LNCaP clone FGC (cell line): ENCODE results near the gene SERPINC1.

Experiments used
- DNase-seq: peaks from one replicate; pipeline ENCODE4 v3.0.0-alpha.2; 2011; ENCODE audit warnings: low read depth
- H3K4me3 ChIP-seq: 2 replicates; pipeline ENCODE4 v1.5.1; 2011; ENCODE audit warnings: mild to moderate bottlenecking, low read depth, low read length, control low read depth
- TF ChIP-seq, protein P1 (sequence below): IDR thresholded peaks from 2 replicates; pipeline ENCODE4 v1.5.1; 2012; ENCODE audit warnings: mild to moderate bottlenecking; ENCODE audit not compliant: control insufficient read depth, insufficient read depth; ENCODE audit errors: extremely low read depth

The SERPINC1 gene

DNA sequence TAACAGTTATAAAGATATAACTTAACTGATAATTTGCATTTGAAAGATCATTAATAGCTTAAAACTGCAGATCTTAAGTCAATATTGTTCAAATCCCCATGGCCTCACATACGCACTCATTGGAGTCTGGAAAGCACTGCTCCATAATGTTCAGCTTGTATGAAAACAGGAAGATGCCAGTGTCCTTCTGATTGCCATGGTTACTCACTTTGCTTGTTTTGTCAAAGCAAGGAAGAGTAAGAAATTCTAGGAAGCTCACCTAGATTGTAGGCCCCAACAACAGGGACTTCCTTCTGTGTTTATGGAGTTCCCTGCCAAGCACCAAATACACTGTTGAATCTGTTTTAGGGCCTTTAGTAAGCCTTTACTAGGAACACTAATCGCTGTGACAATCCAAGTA is 60.2 kb downstream of the SERPINC1 start:
- H3K4me3 ChIP-seq = no peak overlapping the region
- DNase-seq = no peak
- TF ChIP-seq, protein P1, sequence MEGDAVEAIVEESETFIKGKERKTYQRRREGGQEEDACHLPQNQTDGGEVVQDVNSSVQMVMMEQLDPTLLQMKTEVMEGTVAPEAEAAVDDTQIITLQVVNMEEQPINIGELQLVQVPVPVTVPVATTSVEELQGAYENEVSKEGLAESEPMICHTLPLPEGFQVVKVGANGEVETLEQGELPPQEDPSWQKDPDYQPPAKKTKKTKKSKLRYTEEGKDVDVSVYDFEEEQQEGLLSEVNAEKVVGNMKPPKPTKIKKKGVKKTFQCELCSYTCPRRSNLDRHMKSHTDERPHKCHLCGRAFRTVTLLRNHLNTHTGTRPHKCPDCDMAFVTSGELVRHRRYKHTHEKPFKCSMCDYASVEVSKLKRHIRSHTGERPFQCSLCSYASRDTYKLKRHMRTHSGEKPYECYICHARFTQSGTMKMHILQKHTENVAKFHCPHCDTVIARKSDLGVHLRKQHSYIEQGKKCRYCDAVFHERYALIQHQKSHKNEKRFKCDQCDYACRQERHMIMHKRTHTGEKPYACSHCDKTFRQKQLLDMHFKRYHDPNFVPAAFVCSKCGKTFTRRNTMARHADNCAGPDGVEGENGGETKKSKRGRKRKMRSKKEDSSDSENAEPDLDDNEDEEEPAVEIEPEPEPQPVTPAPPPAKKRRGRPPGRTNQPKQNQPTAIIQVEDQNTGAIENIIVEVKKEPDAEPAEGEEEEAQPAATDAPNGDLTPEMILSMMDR = no peak

DNA sequence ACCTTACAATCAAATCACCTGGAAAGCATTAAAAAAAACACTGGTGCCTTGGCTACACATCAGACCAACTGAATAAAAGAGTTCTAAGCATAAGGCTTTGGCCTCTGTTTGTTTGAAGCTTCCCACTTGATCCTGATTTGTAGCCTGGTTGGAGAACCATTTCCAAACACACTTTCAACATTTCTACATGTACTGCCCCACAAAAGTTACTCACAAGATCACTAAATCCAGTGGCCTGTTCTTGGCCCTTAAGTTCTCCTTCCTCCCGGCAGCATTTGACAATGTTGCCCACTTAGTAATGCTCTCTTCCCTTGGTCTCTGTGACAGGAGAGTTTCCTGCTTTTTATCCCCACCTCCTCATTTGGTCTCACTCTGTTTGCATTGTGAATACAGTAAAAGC is 61.1 kb downstream of the SERPINC1 start:
- no peak overlapping the region for H3K4me3 ChIP-seq
- DNase-seq = no peak
- TF ChIP-seq, protein P1 = no peak
